ENCODE data around the gene MAP4K4.

MAP4K4 gene

DNA sequence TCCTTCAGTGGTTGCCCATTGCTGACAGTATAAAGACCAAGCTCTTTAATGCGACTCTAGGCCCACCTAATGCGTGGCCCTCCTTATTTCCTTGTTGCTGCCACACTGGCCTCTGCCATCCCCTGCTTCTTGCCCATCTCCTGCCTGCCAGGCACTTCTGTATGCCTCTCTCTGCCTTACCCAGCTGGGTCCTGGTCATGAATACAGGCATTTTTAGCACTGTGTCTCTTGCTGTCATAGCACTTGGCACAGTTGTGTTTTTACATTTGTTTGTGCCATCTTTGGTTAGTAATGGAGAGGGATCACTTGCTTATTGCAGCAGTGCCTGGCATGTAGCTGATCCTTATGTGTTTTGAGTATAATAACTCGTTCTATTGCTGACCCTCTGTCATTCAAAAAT is 38.7 kb downstream of the MAP4K4 start:
- Histone ChIP-seq H3K4me2 (ENCODE audit: low read length) (no peak overlapping the region), H4K8ac (ENCODE audit: low read depth, low read length) (no peak overlapping the region), H3K4me3 (ENCODE audit: low read length) (no peak overlapping the region), H4K5ac (ENCODE audit: low read length) (no peak overlapping the region), H2BK120ac (ENCODE audit: low read depth, low read length) (no peak overlapping the region), H3K79me1 (ENCODE audit: low read length) (peaks cover 44% of the 10 kb centered on the region), H3K9ac (ENCODE audit: low read length) (no peak overlapping the region), H3K23ac (ENCODE audit: low read length) (peak overlapping the region; percentile 29), H3K27me3 (ENCODE audit: insufficient read depth, low read length, poor library complexity) (no peaks in the 10 kb centered on the region), H3K56ac (ENCODE audit: low read length) (no peak overlapping the region), H3K4me1 (ENCODE audit: control insufficient read depth, low read depth, low read length) (peaks cover 3% of the 10 kb centered on the region), H2BK5ac (ENCODE audit: low read length) (no peak overlapping the region), H3K36me3 (ENCODE audit: control insufficient read depth, insufficient read depth, low read length) (no peaks in the 10 kb centered on the region), H3K27ac (ENCODE audit: low read depth, low read length) (no peak overlapping the region), H2AK5ac (ENCODE audit: low read length) (no peak overlapping the region), H3K18ac (ENCODE audit: low read length) (no peak overlapping the region), H3K79me2 (ENCODE audit: control insufficient read depth, insufficient read depth, low read length) (peaks cover 74% of the 10 kb centered on the region), H2BK15ac (replicated peaks; ENCODE audit: low read depth) (no peak overlapping the region), H3K4ac (ENCODE audit: low read depth, low read length) (no peak overlapping the region)
- no peak for DNase-seq
- WGBS (ENCODE audit: extremely low coverage, insufficient coverage, low lambda C conversion rate) = no CpG with 5 or more reads among the region's 3 CpGs

DNA sequence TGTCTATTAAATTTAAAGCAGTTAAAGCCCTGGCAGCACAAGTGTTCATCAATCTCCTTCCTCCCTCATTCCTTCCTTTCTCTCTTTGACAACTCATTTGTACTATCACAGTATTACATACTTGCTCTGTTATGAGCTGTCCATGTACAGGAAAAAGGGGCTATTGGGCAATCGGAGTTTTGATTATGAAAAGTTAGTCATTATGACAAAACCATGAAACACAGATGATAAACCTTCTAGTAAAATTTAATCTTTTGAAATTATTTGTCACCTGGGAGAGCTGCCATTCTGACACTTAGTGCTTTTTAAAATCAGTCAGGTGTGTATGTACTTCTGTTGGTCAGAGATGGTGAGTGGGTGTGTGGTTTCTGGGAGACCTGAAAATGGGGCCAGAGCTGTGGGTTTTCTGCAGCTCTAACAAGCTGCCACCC is 39.4 kb downstream of the MAP4K4 start:
- H3K4ac ChIP-seq (ENCODE audit: low read depth, low read length) = no peak overlapping the region
- DNase-seq = no peak
- H3K79me2 ChIP-seq (ENCODE audit: control insufficient read depth, insufficient read depth, low read length) = peaks cover 73% of the 10 kb centered on the region
- H2AK5ac ChIP-seq (ENCODE audit: low read length) = no peak overlapping the region
- H3K4me2 ChIP-seq (ENCODE audit: low read length) = no peak overlapping the region
- WGBS (ENCODE audit: extremely low coverage, insufficient coverage, low lambda C conversion rate) = no CpG with 5 or more reads among the region's 1 CpG
- no peaks in the 10 kb centered on the region for H3K27me3 ChIP-seq (ENCODE audit: insufficient read depth, low read length, poor library complexity)
- H3K23ac ChIP-seq (ENCODE audit: low read length) = no peak overlapping the region
- no peak overlapping the region for H3K9ac ChIP-seq (ENCODE audit: low read length)
- H4K8ac ChIP-seq (ENCODE audit: low read depth, low read length) = no peak overlapping the region
- no peaks in the 10 kb centered on the region for H3K36me3 ChIP-seq (ENCODE audit: control insufficient read depth, insufficient read depth, low read length)
- no peak overlapping the region for H3K4me3 ChIP-seq (ENCODE audit: low read length)
- H2BK15ac ChIP-seq (replicated peaks; ENCODE audit: low read depth) = no peak overlapping the region
- no peak overlapping the region for H3K56ac ChIP-seq (ENCODE audit: low read length)
- H3K27ac ChIP-seq (ENCODE audit: low read depth, low read length) = no peak overlapping the region
- peaks cover 44% of the 10 kb centered on the region for H3K79me1 ChIP-seq (ENCODE audit: low read length)
- no peak overlapping the region for H2BK120ac ChIP-seq (ENCODE audit: low read depth, low read length)
- no peak overlapping the region for H3K18ac ChIP-seq (ENCODE audit: low read length)
- H4K5ac ChIP-seq (ENCODE audit: low read length) = no peak overlapping the region
- peaks cover 3% of the 10 kb centered on the region for H3K4me1 ChIP-seq (ENCODE audit: control insufficient read depth, low read depth, low read length)
- H2BK5ac ChIP-seq (ENCODE audit: low read length) = no peak overlapping the region

DNA sequence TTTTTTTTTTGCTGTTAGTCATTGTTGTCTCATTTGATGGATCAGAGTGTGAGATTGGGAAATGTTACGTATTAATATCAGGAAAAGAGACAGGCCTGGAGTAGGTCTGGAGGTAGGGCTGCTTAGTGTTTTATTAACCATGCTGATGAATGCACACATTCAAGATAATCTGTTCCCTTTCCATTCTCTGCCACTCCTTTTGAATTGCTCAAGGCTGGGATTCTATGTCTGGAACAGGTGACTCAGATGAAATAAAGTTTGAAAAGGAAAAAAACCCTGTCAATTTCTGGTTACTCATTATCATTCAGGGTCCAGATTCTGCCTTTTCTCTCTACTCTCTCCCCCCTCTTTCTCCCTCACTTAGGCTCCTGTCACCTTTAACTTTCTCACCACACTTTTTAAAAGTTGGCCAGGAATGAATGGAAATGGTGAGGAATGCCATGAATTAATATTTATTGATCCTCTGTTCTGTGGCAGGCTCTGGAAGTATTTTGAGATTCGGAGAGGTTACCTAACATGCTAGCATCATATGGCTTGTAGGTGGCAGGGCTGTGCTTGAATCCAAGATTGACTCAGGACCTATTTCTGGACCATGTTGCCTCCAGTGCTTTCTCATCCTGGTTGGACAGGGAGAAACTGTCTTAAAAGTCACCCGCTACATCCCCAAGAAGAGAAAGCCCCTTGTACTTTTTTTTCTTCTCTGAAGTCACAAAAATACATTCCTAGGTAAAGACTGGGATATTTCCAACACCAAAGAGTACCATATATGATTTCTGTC is 40.2 kb downstream of the MAP4K4 start:
- Histone ChIP-seq H3K56ac (ENCODE audit: low read length) (no peak overlapping the region), H4K5ac (ENCODE audit: low read length) (no peak overlapping the region), H3K4me2 (ENCODE audit: low read length) (no peak overlapping the region), H2BK120ac (ENCODE audit: low read depth, low read length) (no peak overlapping the region), H3K18ac (ENCODE audit: low read length) (no peak overlapping the region), H2AK5ac (ENCODE audit: low read length) (no peak overlapping the region), H3K36me3 (ENCODE audit: control insufficient read depth, insufficient read depth, low read length) (no peaks in the 10 kb centered on the region), H3K27me3 (ENCODE audit: insufficient read depth, low read length, poor library complexity) (no peaks in the 10 kb centered on the region), H2BK15ac (replicated peaks; ENCODE audit: low read depth) (no peak overlapping the region), H3K9ac (ENCODE audit: low read length) (no peak overlapping the region), H3K23ac (ENCODE audit: low read length) (no peak overlapping the region), H4K8ac (ENCODE audit: low read depth, low read length) (no peak overlapping the region), H3K27ac (ENCODE audit: low read depth, low read length) (no peak overlapping the region), H3K4ac (ENCODE audit: low read depth, low read length) (no peak overlapping the region), H3K4me1 (ENCODE audit: control insufficient read depth, low read depth, low read length) (peaks cover 4% of the 10 kb centered on the region), H3K79me2 (ENCODE audit: control insufficient read depth, insufficient read depth, low read length) (peaks cover 74% of the 10 kb centered on the region), H3K79me1 (ENCODE audit: low read length) (peaks cover 44% of the 10 kb centered on the region), H3K4me3 (ENCODE audit: low read length) (no peak overlapping the region), H2BK5ac (ENCODE audit: low read length) (no peak overlapping the region)
- DNase-seq = no peak
- WGBS (ENCODE audit: extremely low coverage, insufficient coverage, low lambda C conversion rate) = no CpG with 5 or more reads among the region's 3 CpGs

DNA sequence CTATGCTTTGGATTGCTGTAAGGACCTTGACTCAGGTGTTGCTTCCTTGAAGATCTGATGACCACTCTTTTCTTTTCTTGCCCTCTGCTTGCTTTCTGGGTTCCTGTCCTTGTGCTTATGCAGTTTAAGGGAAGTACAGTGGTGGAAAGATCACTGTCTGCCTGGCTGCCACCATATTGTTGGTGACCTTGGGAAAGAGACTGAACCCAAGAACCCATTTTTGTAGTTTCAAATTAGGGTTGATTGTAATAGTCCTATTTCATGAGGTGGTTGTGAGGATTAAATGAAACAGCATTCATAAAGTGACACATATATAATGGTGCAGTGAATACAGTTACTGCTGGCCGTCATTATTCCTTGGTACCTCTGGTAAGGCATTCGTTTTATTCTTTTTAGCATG is 41.1 kb downstream of the MAP4K4 start:
- WGBS (ENCODE audit: extremely low coverage, insufficient coverage, low lambda C conversion rate) = no CpG with 5 or more reads among the region's 2 CpGs
- peaks cover 2% of the 10 kb centered on the region for H3K4me1 ChIP-seq (ENCODE audit: control insufficient read depth, low read depth, low read length)

DNA sequence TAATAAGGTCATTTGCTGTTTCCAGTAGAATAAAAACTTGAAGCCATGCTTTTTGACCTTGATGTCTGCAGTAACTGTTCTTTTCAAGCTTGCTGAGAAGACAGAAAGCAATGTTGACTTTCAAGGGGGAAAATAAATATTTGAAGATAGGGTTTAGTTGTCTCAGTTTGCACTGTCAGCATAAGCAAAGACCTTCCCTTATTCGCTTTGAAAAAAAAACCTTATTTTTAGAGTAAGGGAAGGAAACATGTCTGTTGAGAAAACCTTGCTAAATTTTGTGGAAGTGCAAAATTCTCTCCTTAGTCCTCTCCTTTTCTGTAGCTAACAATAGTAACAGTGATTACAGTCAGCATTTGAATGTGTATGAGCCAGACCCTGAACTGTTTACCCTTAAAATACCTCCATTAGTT is 43.1 kb downstream of the MAP4K4 start:
- peaks cover 73% of the 10 kb centered on the region for H3K79me2 ChIP-seq (ENCODE audit: control insufficient read depth, insufficient read depth, low read length)
- H3K79me1 ChIP-seq (ENCODE audit: low read length) = peaks cover 31% of the 10 kb centered on the region
- H3K4me2 ChIP-seq (ENCODE audit: low read length) = no peak overlapping the region
- no CpG with 5 or more reads among the region's 1 CpG for WGBS (ENCODE audit: extremely low coverage, insufficient coverage, low lambda C conversion rate)
- H3K27ac ChIP-seq (ENCODE audit: low read depth, low read length) = no peak overlapping the region
- H2AK5ac ChIP-seq (ENCODE audit: low read length) = no peak overlapping the region
- H3K36me3 ChIP-seq (ENCODE audit: control insufficient read depth, insufficient read depth, low read length) = no peaks in the 10 kb centered on the region
- DNase-seq = no peak
- no peak overlapping the region for H3K4me3 ChIP-seq (ENCODE audit: low read length)
- no peak overlapping the region for H3K4ac ChIP-seq (ENCODE audit: low read depth, low read length)
- H3K18ac ChIP-seq (ENCODE audit: low read length) = no peak overlapping the region
- H3K4me1 ChIP-seq (ENCODE audit: control insufficient read depth, low read depth, low read length) = peaks cover 4% of the 10 kb centered on the region
- H2BK15ac ChIP-seq (replicated peaks; ENCODE audit: low read depth) = no peak overlapping the region
- H4K8ac ChIP-seq (ENCODE audit: low read depth, low read length) = no peak overlapping the region
- no peak overlapping the region for H3K9ac ChIP-seq (ENCODE audit: low read length)
- H2BK120ac ChIP-seq (ENCODE audit: low read depth, low read length) = no peak overlapping the region
- H3K23ac ChIP-seq (ENCODE audit: low read length) = no peak overlapping the region
- H3K27me3 ChIP-seq (ENCODE audit: insufficient read depth, low read length, poor library complexity) = no peaks in the 10 kb centered on the region
- no peak overlapping the region for H2BK5ac ChIP-seq (ENCODE audit: low read length)
- H3K56ac ChIP-seq (ENCODE audit: low read length) = no peak overlapping the region
- no peak overlapping the region for H4K5ac ChIP-seq (ENCODE audit: low read length)

More for the DNA sequence above, 41.1 kb downstream of the MAP4K4 start:
- Histone ChIP-seq H3K79me2 (ENCODE audit: control insufficient read depth, insufficient read depth, low read length) (peaks cover 72% of the 10 kb centered on the region), H3K23ac (ENCODE audit: low read length) (no peak overlapping the region), H3K18ac (ENCODE audit: low read length) (no peak overlapping the region), H4K8ac (ENCODE audit: low read depth, low read length) (no peak overlapping the region), H3K27ac (ENCODE audit: low read depth, low read length) (no peak overlapping the region), H3K4me3 (ENCODE audit: low read length) (no peak overlapping the region), H4K5ac (ENCODE audit: low read length) (no peak overlapping the region), H3K56ac (ENCODE audit: low read length) (no peak overlapping the region), H3K9ac (ENCODE audit: low read length) (no peak overlapping the region), H3K79me1 (ENCODE audit: low read length) (peaks cover 38% of the 10 kb centered on the region), H2AK5ac (ENCODE audit: low read length) (no peak overlapping the region), H2BK120ac (ENCODE audit: low read depth, low read length) (no peak overlapping the region), H3K36me3 (ENCODE audit: control insufficient read depth, insufficient read depth, low read length) (no peaks in the 10 kb centered on the region), H2BK5ac (ENCODE audit: low read length) (no peak overlapping the region), H2BK15ac (replicated peaks; ENCODE audit: low read depth) (no peak overlapping the region), H3K4me2 (ENCODE audit: low read length) (no peak overlapping the region), H3K4ac (ENCODE audit: low read depth, low read length) (no peak overlapping the region), H3K27me3 (ENCODE audit: insufficient read depth, low read length, poor library complexity) (no peaks in the 10 kb centered on the region)
- no peak for DNase-seq
